Right ventricle myocardium superior (tissue), 1 donor: Measurements from ENCODE around the gene PDE6B. TPM values are rescaled to one million over a fixed set of nuclear protein-coding genes. Genes with fewer than 3 reads are reported as not detected.

Source experiments
- ATAC-seq: fragments of 200-7000 bp; cut with Tn5 transposase; one replicate; pipeline ENCODE4 v1.9.1; 2020; ENCODE audit warnings: mild to moderate bottlenecking; ENCODE audit not compliant: poor library complexity
- DNase-seq: peaks from one replicate; pipeline ENCODE4 v3.0.0-alpha.2; 2020
- intact Hi-C: fragments of 100-400 bp; cut with DNase I; formaldehyde crosslinking; loops from one replicate; pipeline ENCODE4 v1.11.2; 2022
- total RNA-seq: library from RNA; stranded (reverse); fragmentation: NEBNext Ultra II Directional; extraction: Animal tissue kit (Norgen Biotek cat#: 25700); gene quantifications from one replicate; pipeline ENCODE4 v1.2.1, GENCODE V29; 2021
- donor health status: DM: no; HTN: yes; CAD: no; lungs with severe emphysema.

Gene PDE6B
- total RNA-seq, 1 donor from 2014 or later, result 1.1 TPM

- intact Hi-C loops, result no loop called here
- DNase-seq (no peak), ATAC-seq (no peak)
These were observed 82.7 kb downstream of the PDE6B start for GRCh38 chr4:707929-708630.

- ATAC-seq, result no peak
- DNase-seq, result no peak
- intact Hi-C loops, result no loop called here
These were observed 83.2 kb downstream of the PDE6B start for GRCh38 chr4:708631-708933.

- DNase-seq (no peak), ATAC-seq (no peak)
- intact Hi-C loops, result no loop called here
These were observed 84.0 kb downstream of the PDE6B start for GRCh38 chr4:709348-709747.

- DNase-seq (no peak), ATAC-seq (no peak)
- intact Hi-C loops, result no loop called here
These were observed 84.7 kb downstream of the PDE6B start for GRCh38 chr4:710116-710515.

- intact Hi-C loops, result no loop called here
- DNase-seq, result no peak
- no peak for ATAC-seq
These were observed 85.5 kb downstream of the PDE6B start for GRCh38 chr4:710916-711315.

GRCh38 chr4:712093-712492 lies 86.7 kb downstream of the PDE6B start:
- DNase-seq (no peak), ATAC-seq (no peak)
- intact Hi-C loops, result no loop called here

GRCh38 chr4:712916-713632 lies 87.7 kb downstream of the PDE6B start:
- ATAC-seq, result no peak

GRCh38 chr4:714087-714486 lies 88.7 kb downstream of the PDE6B start:
- no peak for DNase-seq
- intact Hi-C loops, result no loop called here
- no peak for ATAC-seq

More at GRCh38 chr4:712916-713632, 87.7 kb downstream of the PDE6B start:
- DNase-seq, result no peak
- intact Hi-C loops, result no loop called here

GRCh38 chr4:717601-718320 lies 92.4 kb downstream of the PDE6B start:
- intact Hi-C loops, result no loop called here
- DNase-seq, result no peak
- ATAC-seq, result peak; percentile 68

GRCh38 chr4:718460-718859 lies 93.1 kb downstream of the PDE6B start:
- intact Hi-C loops, result no loop called here
- DNase-seq, result no peak
- no peak for ATAC-seq

Other genes starting within 250 kb of the PDE6B start
- gene ZNF721, start 126.4 kb upstream of the PDE6B start, total RNA-seq, result 11.0 TPM
- gene PIGG, start 126.4 kb upstream of the PDE6B start, total RNA-seq, result 18.4 TPM
- gene TMEM271, start 49.3 kb upstream of the PDE6B start, total RNA-seq, result not detected
- gene ATP5ME, start 48.7 kb downstream of the PDE6B start, total RNA-seq, result 1,145 TPM
- 3.7 TPM for gene MYL5, start 49.0 kb downstream of the PDE6B start, total RNA-seq
- 14.6 TPM for gene SLC49A3, start 63.6 kb downstream of the PDE6B start, total RNA-seq
- 20.8 TPM for gene PCGF3, start 80.3 kb downstream of the PDE6B start, total RNA-seq
- gene CPLX1, start 200.6 kb downstream of the PDE6B start, total RNA-seq, result 4.3 TPM